Measurements from ENCODE around the gene ARL2. TPM values are rescaled to one million over a fixed set of nuclear protein-coding genes. Genes with fewer than 3 reads are reported as not detected.

ARL2 gene
- total and polyA plus RNA-seq, 2 donors (not counting 3 experiments of a cell fraction or from before 2014, with no cell fraction given), result 109 to 259 TPM

- dilution Hi-C loops (cut with MboI; ENCODE audit: extremely low pct_ligation_motif_present, low sequenced_read_pairs) (no loop called here), intact Hi-C loops (cut with micrococcal nuclease) (no loop called here)
- H3K27me3 ChIP-seq (ENCODE audit: control insufficient read depth in 2 of 2, insufficient read depth in 2 of 2, low read length in 2 of 2), result no peaks in the 10 kb centered on the region
- TF ChIP-seq POLR2AphosphoS5 (IDR thresholded peaks at IDR 0.05; ENCODE audit: insufficient read depth, low read depth, low read length), result no peak
- TF ChIP-seq MYC (IDR thresholded peaks at IDR 0.05; ENCODE audit: low read depth, low read length), result no peak
- no peak for TF ChIP-seq GATA2 (IDR thresholded peaks at IDR 0.05; ENCODE audit: insufficient read depth, insufficient read length, low read depth, low read length)
- TF ChIP-seq JUN (IDR thresholded peaks at IDR 0.05; ENCODE audit: borderline replicate concordance, insufficient read depth, insufficient read length, low read depth), result no peak
- TF ChIP-seq FOS (IDR thresholded peaks at IDR 0.05; ENCODE audit: borderline replicate concordance, insufficient read depth, low read length), result no peak
- no peak for TF ChIP-seq CTCF (IDR thresholded peaks at IDR 0.05; ENCODE audit: extremely low read depth in 1 of 2, insufficient read depth in 1 of 2, low read depth in 1 of 2, low read length in 2 of 2)
- TF ChIP-seq MAX (IDR thresholded peaks at IDR 0.05; ENCODE audit: insufficient read depth, insufficient read length), result no peak
- no peak for TF ChIP-seq EZH2 (IDR thresholded peaks at IDR 0.05; ENCODE audit: borderline replicate concordance, low read depth, low read length, severe bottlenecking)
- no peak for TF ChIP-seq POLR2A (IDR thresholded peaks at IDR 0.05; ENCODE audit: low read depth, low read length)
- H3K27ac ChIP-seq (ENCODE audit: insufficient read depth, low read depth, low read length), result no peak overlapping the region
- CTCF ChIA-PET, result interaction anchor here (1.0 kb wide), 1 partner anchor 19 kb away, joined by 3 read pairs; no protein-coding TSS in a partner anchor
- no peak overlapping the region for H3K9ac ChIP-seq (replicated peaks; ENCODE audit: extremely low read depth, insufficient read depth, low read length)
- H3K9me3 ChIP-seq (replicated peaks; ENCODE audit: control insufficient read depth, insufficient read depth, low read length), result no peaks in the 10 kb centered on the region
- H3K79me2 ChIP-seq (ENCODE audit: control insufficient read depth, insufficient read depth, low read length), result no peaks in the 10 kb centered on the region
- H3K9me1 ChIP-seq (replicated peaks; ENCODE audit: control insufficient read depth, extremely low read depth, insufficient read depth, low read length), result no peaks in the 10 kb centered on the region
- H4K20me1 ChIP-seq (replicated peaks; ENCODE audit: control insufficient read depth, extremely low read depth, insufficient read depth, low read length), result no peaks in the 10 kb centered on the region
- H3K4me3 ChIP-seq (replicated peaks in 1 of 3; ENCODE audit: insufficient read depth in 1 of 3, low read depth in 1 of 3, low read length in 3 of 3), result no peak overlapping the region
- POLR2A ChIA-PET, result no interaction called here
- H3K36me3 ChIP-seq (ENCODE audit: control insufficient read depth in 2 of 2, extremely low read depth in 1 of 2, insufficient read depth in 2 of 2, low read length in 2 of 2), result no peaks in the 10 kb centered on the region
- no peak for DNase-seq (ENCODE audit: low read depth, low spot score)
- no peak for FAIRE-seq
- H3K4me2 ChIP-seq (ENCODE audit: insufficient read depth, low read length), result no peak overlapping the region
- no TSS peak for BruUV-seq (replicated peaks)
- H2AFZ ChIP-seq (ENCODE audit: low read depth, low read length), result no peak overlapping the region
- H3K4me1 ChIP-seq (ENCODE audit: control insufficient read depth, extremely low read depth, insufficient read depth, low read length), result no peaks in the 10 kb centered on the region
Measured at GRCh38 chr11:65056999-65057398, 43.0 kb downstream of the ARL2 start.
